Common myeloid progenitor, CD34-positive (primary cell): ENCODE data around the gene SLC36A1.

Experiments used
- CTCF ChIA-PET: fragments of 350-600 bp; sonication (Branson Sonifier 250); formaldehyde crosslinking; loops from one replicate; lab custom pipeline; 2021; ENCODE audit warnings: antibody characterized with exemption; lab: Charles Lee
- POLR2A ChIA-PET: fragments of 350-600 bp; sonication (Branson Sonifier 250); formaldehyde crosslinking; loops from one replicate; lab custom pipeline; 2021; ENCODE audit warnings: antibody characterized with exemption; lab: Charles Lee
- DNase-seq, 3 donors: peaks; one replicate each; pipeline versions ENCODE4 v3.0.0 to v3.0.0-alpha.2; 2013
- H3K27ac ChIP-seq, 2 experiments: 1 replicate in 1 of 2; 2 replicates in 1 of 2; pipeline ENCODE4 v1.7.0; 2013; ENCODE audit warnings: inconsistent platforms in 2 of 2, low read length in 2 of 2, mild to moderate bottlenecking in 2 of 2, low read depth in 1 of 2, moderate library complexity in 1 of 2; ENCODE audit not compliant: severe bottlenecking in 2 of 2, insufficient read depth in 1 of 2, poor library complexity in 1 of 2
- H3K27me3 ChIP-seq, 5 experiments: replicated peaks in 2 of 5; 1 replicate in 3 of 5; 2 replicates in 2 of 5; pipeline versions ENCODE4 v1.6.1 to v1.7.0; 2013; ENCODE audit warnings: low read length in 4 of 5, mild to moderate bottlenecking in 2 of 5, moderate library complexity in 2 of 5, inconsistent platforms in 1 of 5; ENCODE audit not compliant: insufficient read depth in 5 of 5, control insufficient read depth in 4 of 5
- H3K36me3 ChIP-seq, 4 experiments: 1 replicate in 2 of 4; 2 replicates in 2 of 4; pipeline versions ENCODE4 v1.6.1 to v1.7.0; 2013; ENCODE audit warnings: low read length in 3 of 4, control low read depth in 1 of 4, mild to moderate bottlenecking in 1 of 4; ENCODE audit not compliant: control insufficient read depth in 4 of 4, insufficient read depth in 4 of 4
- H3K4me1 ChIP-seq, 4 experiments: 1 replicate in 3 of 4; 2 replicates in 1 of 4; pipeline versions ENCODE4 v1.6.1 to v1.7.1; 2013; ENCODE audit warnings: low read length in 3 of 4, mild to moderate bottlenecking in 3 of 4, control low read depth in 1 of 4, inconsistent platforms in 1 of 4, moderate library complexity in 1 of 4; ENCODE audit not compliant: control insufficient read depth in 4 of 4, insufficient read depth in 4 of 4; ENCODE audit errors: control extremely low read depth in 1 of 4
- H3K4me3 ChIP-seq, 7 experiments: 1 replicate in 4 of 7; 2 replicates in 3 of 7; pipeline versions ENCODE4 v1.5.1 to v1.7.0; 2013; ENCODE audit warnings: mild to moderate bottlenecking in 7 of 7, low read length in 6 of 7, moderate library complexity in 6 of 7, inconsistent platforms in 2 of 7, low read depth in 2 of 7, control low read depth in 1 of 7; ENCODE audit not compliant: insufficient read depth in 4 of 7, control insufficient read depth in 1 of 7; ENCODE audit errors: extremely low read depth in 1 of 7
- H3K9me3 ChIP-seq, 5 experiments: 1 replicate in 4 of 5; 2 replicates in 1 of 5; pipeline versions ENCODE4 v1.6.1 to v1.7.1; 2013; ENCODE audit warnings: low read length in 4 of 5, mild to moderate bottlenecking in 2 of 5, inconsistent platforms in 1 of 5, low read depth in 1 of 5, moderate library complexity in 1 of 5; ENCODE audit not compliant: control insufficient read depth in 4 of 5, insufficient read depth in 2 of 5; ENCODE audit errors: control extremely low read depth in 1 of 5
- WGBS: methylation state at CpG from one replicate; pipeline ENCODE4 v1.1.5; 2013; ENCODE audit not compliant: insufficient coverage; 5-methylcytosine and 5-hydroxymethylcytosine counted together

Gene SLC36A1

GRCh38 chr5:151451626-151452520, 4.5 kb downstream of the SLC36A1 start:
- ChIA-PET POLR2A (no interaction called here), CTCF (interaction anchor here (1.3 kb wide), 1 partner anchor 55 kb away, joined by 3 read pairs; no protein-coding TSS in a partner anchor)
- H3K36me3 ChIP-seq = peaks cover 0 to 2% (median 0%) of the 10 kb centered on the region in 4 experiments
- H3K9me3 ChIP-seq = no peaks in the 10 kb centered on the region
- no peak for DNase-seq
- H3K4me1 ChIP-seq = peaks cover 2 to 14% (median 11%) of the 10 kb centered on the region in 4 experiments
- H3K4me3 ChIP-seq = no peak overlapping the region
- no peak overlapping the region for H3K27ac ChIP-seq
- H3K27me3 ChIP-seq = peaks cover 0 to 2% (median 0%) of the 10 kb centered on the region in 5 experiments
- 92% methylated on average over 2 of the region's 8 CpGs for WGBS

DNA sequence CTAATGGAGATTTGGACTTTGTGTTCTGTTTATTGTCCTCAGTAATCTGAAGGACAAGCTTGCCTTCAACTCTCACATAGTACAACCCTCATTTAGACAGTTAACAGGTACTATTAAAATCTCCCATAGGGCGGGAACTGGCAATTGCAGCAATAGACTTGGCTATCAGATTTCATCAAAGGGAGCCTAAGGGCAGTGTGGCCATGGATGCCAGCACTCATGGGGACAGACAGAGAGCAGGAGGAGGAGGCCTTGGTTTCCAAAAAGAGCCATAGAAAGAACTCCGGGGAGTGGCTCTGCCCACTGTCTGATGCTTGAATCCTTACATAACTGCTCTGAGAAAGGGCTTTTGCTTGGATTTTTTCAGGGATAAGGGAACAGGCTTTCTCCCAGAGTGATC, 6.8 kb downstream of the SLC36A1 start:
- H3K36me3 ChIP-seq = peaks cover 0 to 2% (median 0%) of the 10 kb centered on the region in 4 experiments
- H3K9me3 ChIP-seq = no peaks in the 10 kb centered on the region
- WGBS = 100% methylated on average over 2 of the region's 2 CpGs
- no peak for DNase-seq
- POLR2A ChIA-PET = no interaction called here
- CTCF ChIA-PET = no interaction called here
- H3K4me3 ChIP-seq = no peak overlapping the region
- H3K27me3 ChIP-seq = peaks cover 0 to 2% (median 0%) of the 10 kb centered on the region in 5 experiments
- no peaks in the 10 kb centered on the region for H3K4me1 ChIP-seq
- H3K27ac ChIP-seq = no peak overlapping the region

- no peak overlapping the region for H3K27ac ChIP-seq
- WGBS = 100% methylated on average over 1 of the region's 3 CpGs
- CTCF ChIA-PET = no interaction called here
Measured at GRCh38 chr5:151454889-151455288, 7.5 kb downstream of the SLC36A1 start.

DNA sequence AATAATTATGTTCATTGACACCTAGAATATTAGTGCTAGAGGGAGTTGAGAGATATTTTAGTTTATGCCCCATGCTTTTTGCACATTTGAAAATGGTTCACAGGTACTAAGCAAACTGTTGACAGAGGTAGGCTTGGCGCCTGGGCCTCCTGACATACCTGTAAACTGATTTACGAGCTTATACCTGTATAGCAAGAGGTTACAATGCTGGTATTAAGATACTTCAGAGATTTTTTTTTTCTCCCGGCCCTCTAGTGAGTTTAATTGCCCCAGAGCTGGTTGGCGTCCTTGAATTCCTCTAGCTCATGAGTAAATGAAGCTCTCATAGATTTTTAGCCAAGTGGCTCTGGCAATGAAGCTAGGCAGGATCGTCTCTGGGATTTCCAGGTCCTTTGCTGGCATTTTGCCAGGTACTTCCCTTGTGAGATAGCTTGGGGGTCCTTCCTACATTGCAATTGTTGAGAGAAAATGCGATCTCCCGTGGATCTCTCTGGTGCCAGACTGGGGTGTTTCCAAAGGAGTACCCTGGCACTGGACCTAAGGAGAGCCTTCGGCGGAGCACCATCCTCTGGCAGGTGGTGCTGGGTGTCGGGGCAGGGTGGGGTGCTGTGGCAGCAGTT, 9.0 kb downstream of the SLC36A1 start:
- H3K4me1 ChIP-seq = no peaks in the 10 kb centered on the region
- CTCF ChIA-PET = interaction anchor here (1.5 to 1.6 kb wide), 2 partner anchors 9 to 42 kb away, joined by 4 to 8 read pairs; partner anchors contain the start of gene SLC36A1
- no peaks in the 10 kb centered on the region for H3K9me3 ChIP-seq
- 98% methylated on average over 10 of the region's 10 CpGs for WGBS
- POLR2A ChIA-PET = no interaction called here
- no peaks in the 10 kb centered on the region for H3K27me3 ChIP-seq
- no peak for DNase-seq
- H3K36me3 ChIP-seq = peaks cover 0 to 6% (median 0%) of the 10 kb centered on the region in 4 experiments
- no peak overlapping the region for H3K27ac ChIP-seq
- no peak overlapping the region for H3K4me3 ChIP-seq

More at GRCh38 chr5:151454889-151455288, 7.5 kb downstream of the SLC36A1 start:
- Histone ChIP-seq H3K9me3 (no peaks in the 10 kb centered on the region), H3K27me3 (no peaks in the 10 kb centered on the region), H3K36me3 (peaks cover 0 to 2% (median under 1%) of the 10 kb centered on the region in 4 experiments), H3K4me1 (no peaks in the 10 kb centered on the region), H3K4me3 (no peak overlapping the region)
- no peak for DNase-seq
- POLR2A ChIA-PET = no interaction called here

DNA sequence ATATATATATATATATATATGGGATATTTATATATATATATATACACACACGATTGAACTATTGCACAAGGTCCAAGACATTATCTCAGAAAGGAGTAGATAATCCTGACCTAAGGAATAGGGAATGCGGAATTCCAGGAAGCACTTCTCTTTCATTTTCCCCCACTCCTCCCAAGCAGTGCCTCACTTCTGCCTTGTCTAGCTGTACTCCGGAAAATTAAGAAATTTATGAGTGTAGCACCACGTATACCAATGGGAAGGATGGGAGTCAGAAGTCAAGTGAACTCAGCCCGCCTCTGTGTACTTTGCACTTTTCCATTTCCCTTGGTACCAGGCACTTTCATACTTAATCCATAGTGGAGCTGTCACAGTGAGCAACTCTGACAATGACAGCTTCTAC, 10.9 kb downstream of the SLC36A1 start:
- Histone ChIP-seq H3K4me1 (no peaks in the 10 kb centered on the region), H3K4me3 (no peak overlapping the region), H3K27ac (no peak overlapping the region), H3K36me3 (peaks cover 0 to 6% (median 0%) of the 10 kb centered on the region in 4 experiments), H3K9me3 (no peaks in the 10 kb centered on the region), H3K27me3 (no peaks in the 10 kb centered on the region)
- CTCF ChIA-PET = interaction anchor here (0.7 to 7.1 kb wide), 3 partner anchors 9 to 203 kb away, joined by 3 to 32 read pairs (median 3); partner anchors contain the start of gene SLC36A1
- DNase-seq = no peak
- 100% methylated on average over 1 of the region's 5 CpGs for WGBS
- POLR2A ChIA-PET = no interaction called here

GRCh38 chr5:151459680-151460324, 12.4 kb downstream of the SLC36A1 start:
- no peaks in the 10 kb centered on the region for H3K4me1 ChIP-seq
- peaks cover 0 to 10% (median 0%) of the 10 kb centered on the region in 4 experiments for H3K36me3 ChIP-seq
- CTCF ChIA-PET = interaction anchor here (1.0 to 7.1 kb wide), 7 partner anchors 11 to 412 kb away, joined by 3 to 32 read pairs (median 4); partner anchors contain the start of gene SLC36A1
- POLR2A ChIA-PET = no interaction called here
- DNase-seq = peak; percentile 6 to 48 (median 33)
- 100% methylated on average over 2 of the region's 4 CpGs for WGBS
- H3K27ac ChIP-seq = no peak overlapping the region
- H3K27me3 ChIP-seq = no peaks in the 10 kb centered on the region
- H3K4me3 ChIP-seq = no peak overlapping the region
- H3K9me3 ChIP-seq = no peaks in the 10 kb centered on the region
